ENCODE results near the gene TRIP12.

GRCh38 chr2:229927817-229928321, 6.1 kb upstream of the TRIP12 start:
- TF ChIP-seq CTCF (IDR thresholded peaks at IDR 0.05; ENCODE audit: low read length), result no peak
- TF ChIP-seq EZH2 (optimal IDR thresholded peaks at IDR 0.05; ENCODE audit: low read depth, low read length), result no peak
- no peak for TF ChIP-seq EZH2phosphoT487 (IDR thresholded peaks at IDR 0.05; ENCODE audit: low read length)

Measured in MM.1S (cell line).